ENCODE measurements around the gene KIR2DL4. TPM values are rescaled to one million over a fixed set of nuclear protein-coding genes. Genes with fewer than 3 reads are reported as not detected.
A peak's percentile ranks its signal among the peaks of the same experiment; 100 is the strongest.
"Not testable (repeated sequence)": the region's sequence is repeated elsewhere in the genome, so short reads cannot be mapped to it uniquely, and the experiment has no call there.

KIR2DL4 gene
- total RNA-seq, 4 donors from 2014 or later: not detected

DNA sequence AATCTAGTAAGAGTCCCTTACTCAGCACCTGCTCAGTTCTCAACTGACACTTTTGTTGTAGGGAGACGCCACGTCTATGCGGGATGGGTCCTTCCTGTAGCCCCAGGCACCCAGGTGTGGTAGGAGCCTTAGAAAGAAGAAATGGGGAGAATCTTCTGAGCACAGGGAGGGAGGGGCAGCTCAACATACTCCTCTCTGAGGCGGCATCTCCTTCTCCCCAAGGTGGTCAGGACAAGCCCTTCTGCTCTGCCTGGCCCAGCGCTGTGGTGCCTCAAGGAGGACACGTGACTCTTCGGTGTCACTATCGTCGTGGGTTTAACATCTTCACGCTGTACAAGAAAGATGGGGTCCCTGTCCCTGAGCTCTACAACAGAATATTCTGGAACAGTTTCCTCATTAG, 1.2 kb downstream of the KIR2DL4 start:
- WGBS, 2 donors: 84 to 85% methylated on average over 10 of the region's 10 CpGs
- intact Hi-C loops (cut with DNase I; ENCODE audit: low total_unique reads): no loop called here
- no peak overlapping the region for H3K4me3 ChIP-seq (ENCODE audit: low read depth, poor library complexity, severe bottlenecking)
- TF ChIP-seq, protein P1, sequence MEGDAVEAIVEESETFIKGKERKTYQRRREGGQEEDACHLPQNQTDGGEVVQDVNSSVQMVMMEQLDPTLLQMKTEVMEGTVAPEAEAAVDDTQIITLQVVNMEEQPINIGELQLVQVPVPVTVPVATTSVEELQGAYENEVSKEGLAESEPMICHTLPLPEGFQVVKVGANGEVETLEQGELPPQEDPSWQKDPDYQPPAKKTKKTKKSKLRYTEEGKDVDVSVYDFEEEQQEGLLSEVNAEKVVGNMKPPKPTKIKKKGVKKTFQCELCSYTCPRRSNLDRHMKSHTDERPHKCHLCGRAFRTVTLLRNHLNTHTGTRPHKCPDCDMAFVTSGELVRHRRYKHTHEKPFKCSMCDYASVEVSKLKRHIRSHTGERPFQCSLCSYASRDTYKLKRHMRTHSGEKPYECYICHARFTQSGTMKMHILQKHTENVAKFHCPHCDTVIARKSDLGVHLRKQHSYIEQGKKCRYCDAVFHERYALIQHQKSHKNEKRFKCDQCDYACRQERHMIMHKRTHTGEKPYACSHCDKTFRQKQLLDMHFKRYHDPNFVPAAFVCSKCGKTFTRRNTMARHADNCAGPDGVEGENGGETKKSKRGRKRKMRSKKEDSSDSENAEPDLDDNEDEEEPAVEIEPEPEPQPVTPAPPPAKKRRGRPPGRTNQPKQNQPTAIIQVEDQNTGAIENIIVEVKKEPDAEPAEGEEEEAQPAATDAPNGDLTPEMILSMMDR (IDR thresholded peaks at IDR 0.05): no peak
- TF ChIP-seq POLR2A (IDR thresholded peaks at IDR 0.05): no peak
- DNase-seq (ENCODE audit: low spot score in 2 of 2): peak in 1 of 2 donors; percentile 52

DNA sequence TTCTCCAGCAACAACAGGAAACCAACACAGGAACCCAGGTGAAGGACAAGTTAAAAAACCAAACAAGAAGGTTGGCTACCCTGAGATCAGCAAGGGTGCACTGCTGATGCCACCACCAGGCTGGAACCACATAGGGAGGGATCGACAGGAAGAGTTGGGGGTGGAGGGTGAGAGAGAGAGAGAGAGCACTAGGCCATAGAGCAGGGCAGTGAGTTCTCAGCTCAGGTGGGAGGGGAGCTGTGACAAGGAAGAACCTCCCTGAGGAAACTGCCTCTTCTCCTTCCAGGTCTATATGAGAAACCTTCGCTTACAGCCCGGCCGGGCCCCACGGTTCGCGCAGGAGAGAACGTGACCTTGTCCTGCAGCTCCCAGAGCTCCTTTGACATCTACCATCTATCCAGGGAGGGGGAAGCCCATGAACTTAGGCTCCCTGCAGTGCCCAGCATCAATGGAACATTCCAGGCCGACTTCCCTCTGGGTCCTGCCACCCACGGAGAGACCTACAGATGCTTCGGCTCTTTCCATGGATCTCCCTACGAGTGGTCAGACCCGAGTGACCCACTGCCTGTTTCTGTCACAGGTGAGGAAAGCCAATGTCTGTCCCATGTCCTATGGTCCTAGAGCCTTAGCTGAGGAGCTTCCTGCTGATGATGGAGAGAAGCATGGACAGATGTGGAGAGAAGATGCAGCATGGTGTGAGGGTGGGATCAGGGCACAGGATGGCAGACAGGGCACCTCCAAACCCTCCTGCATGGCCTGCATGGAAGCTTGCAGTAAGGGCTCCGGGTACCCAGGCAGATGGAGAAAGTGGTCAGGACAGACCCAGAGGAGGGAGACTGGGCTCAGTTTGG, 2.5 kb downstream of the KIR2DL4 start:
- 85 to 87% methylated on average over 14 of the region's 14 CpGs for WGBS, 2 donors
- TF ChIP-seq, protein P1 (IDR thresholded peaks at IDR 0.05): no peak
- no peak for TF ChIP-seq POLR2A (IDR thresholded peaks at IDR 0.05)
- peak in 1 of 2 donors; percentile 68 for DNase-seq (ENCODE audit: low spot score in 2 of 2)
- H3K4me3 ChIP-seq (ENCODE audit: low read depth, poor library complexity, severe bottlenecking): no peak overlapping the region
- intact Hi-C loops (cut with DNase I; ENCODE audit: low total_unique reads): no loop called here

DNA sequence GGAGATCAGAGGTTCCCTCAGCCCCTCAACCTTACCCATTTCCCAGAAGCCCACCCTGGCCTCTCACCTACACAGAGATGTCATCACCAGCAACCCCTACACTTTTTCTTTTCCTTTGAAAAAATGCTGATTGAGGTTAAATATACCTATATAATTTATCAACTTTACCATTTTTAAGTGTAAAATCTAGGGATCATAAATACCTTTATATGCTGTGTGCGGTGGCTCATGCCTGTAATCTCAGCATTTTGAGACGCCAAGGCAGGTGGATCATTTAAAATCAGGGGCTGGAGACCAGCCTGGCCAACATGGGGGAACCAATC, 3.1 kb downstream of the KIR2DL4 start:
- 53 to 66% methylated on average over 2 of the region's 2 CpGs for WGBS, 2 donors
- no peak overlapping the region for H3K4me3 ChIP-seq (ENCODE audit: low read depth, poor library complexity, severe bottlenecking)
- TF ChIP-seq, protein P1 (IDR thresholded peaks at IDR 0.05): no peak
- no peak for TF ChIP-seq POLR2A (IDR thresholded peaks at IDR 0.05)
- DNase-seq (ENCODE audit: low spot score in 2 of 2): no peak
- intact Hi-C loops (cut with DNase I; ENCODE audit: low total_unique reads): no loop called here

DNA sequence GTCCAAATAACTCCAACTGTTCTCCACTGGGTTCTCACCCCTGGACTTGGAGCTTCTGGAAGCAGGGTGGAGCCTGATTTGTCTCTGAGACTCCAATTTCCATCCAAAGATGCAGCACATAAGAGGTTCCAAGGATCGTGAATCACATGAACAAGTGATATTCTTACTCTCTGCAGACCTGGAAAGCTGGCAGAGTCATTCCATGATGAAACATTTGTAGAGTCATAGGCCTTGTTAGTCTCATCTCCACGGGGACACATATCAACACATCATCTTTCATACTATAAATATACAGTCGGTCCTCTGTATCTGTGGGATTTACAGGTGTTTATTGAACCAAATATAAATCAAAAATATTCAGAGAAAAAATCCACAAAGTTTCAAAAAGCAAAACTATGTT, 11.2 kb downstream of the KIR2DL4 start:
- H3K4me3 ChIP-seq (ENCODE audit: low read depth, poor library complexity, severe bottlenecking); intact Hi-C loops (cut with DNase I; ENCODE audit: low total_unique reads): not testable (repeated sequence)
- 68 to 71% methylated on average over 3 of the region's 3 CpGs for whole genome bisulfite sequencing, 2 donors
- peak in 1 of 2 donors; percentile 3 for DNase-seq (ENCODE audit: low spot score in 2 of 2)

DNA sequence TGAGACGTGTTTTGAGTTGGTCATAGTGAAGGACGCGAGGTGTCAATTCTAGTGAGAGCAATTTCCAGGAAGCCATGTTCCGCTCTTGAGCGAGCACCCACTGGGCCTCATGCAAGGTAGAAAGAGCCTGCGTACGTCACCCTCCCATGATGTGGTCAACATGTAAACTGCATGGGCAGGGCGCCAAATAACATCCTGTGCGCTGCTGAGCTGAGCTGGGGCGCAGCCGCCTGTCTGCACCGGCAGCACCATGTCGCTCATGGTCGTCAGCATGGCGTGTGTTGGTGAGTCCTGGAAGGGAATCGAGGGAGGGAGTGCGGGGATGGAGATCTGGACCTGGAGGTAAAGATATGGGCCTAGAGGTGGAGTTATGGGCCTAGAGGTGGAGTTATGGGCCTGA, 12.8 kb downstream of the KIR2DL4 start, which contains the start of gene KIR3DL1:
TSS of gene KIR3DL1 (plus strand) at position 218 of the 400 bp plus-strand sequence.
- H3K4me3 ChIP-seq (ENCODE audit: low read depth, poor library complexity, severe bottlenecking); intact Hi-C loops (cut with DNase I; ENCODE audit: low total_unique reads): not testable (repeated sequence)
- peak in 1 of 2 donors; percentile 39 for DNase-seq (ENCODE audit: low spot score in 2 of 2)
- 86 to 92% methylated on average over 16 to 17 of the region's 17 CpGs for WGBS, 2 donors

DNA sequence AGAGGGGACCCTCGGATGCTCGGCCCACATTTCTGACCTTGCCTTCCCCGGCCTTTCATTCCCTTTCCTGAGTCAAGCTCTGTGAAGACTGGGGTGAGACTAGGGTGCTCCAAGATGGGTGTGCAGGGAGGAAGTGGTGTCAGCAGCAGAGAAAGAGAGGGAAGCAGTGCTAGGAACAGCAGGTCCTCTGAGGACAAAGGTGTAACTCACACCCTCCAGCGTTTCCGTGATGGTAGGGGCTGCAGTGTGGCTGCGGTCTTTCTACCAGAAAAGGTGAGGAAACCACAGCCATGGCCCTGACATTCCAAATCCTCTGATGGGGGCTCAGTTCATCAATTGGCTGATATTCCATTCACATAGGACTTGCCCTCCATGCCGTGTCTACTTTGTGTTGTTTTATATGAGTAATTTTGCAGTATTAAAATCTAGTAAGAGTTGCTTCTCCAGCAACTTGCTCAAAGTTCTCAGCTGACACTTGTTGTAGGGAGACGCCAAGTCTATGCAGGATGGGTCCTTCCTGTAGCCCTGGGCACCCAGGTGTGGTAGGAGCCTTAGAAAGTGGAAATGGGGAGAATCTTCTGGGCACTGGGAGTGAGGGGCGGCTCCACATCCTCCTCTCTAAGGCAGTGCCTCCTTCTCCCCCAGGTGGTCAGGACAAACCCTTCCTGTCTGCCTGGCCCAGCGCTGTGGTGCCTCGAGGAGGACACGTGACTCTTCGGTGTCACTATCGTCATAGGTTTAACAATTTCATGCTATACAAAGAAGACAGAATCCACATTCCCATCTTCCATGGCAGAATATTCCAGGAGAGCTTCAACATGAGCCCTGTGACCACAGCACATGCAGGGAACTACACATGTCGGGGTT, 14.5 kb downstream of the KIR2DL4 start:
- TF ChIP-seq, protein P1 (IDR thresholded peaks at IDR 0.05): no peak
- TF ChIP-seq POLR2A (IDR thresholded peaks at IDR 0.05): no peak
- 86% methylated on average over 15 of the region's 15 CpGs for WGBS, 2 donors

DNA sequence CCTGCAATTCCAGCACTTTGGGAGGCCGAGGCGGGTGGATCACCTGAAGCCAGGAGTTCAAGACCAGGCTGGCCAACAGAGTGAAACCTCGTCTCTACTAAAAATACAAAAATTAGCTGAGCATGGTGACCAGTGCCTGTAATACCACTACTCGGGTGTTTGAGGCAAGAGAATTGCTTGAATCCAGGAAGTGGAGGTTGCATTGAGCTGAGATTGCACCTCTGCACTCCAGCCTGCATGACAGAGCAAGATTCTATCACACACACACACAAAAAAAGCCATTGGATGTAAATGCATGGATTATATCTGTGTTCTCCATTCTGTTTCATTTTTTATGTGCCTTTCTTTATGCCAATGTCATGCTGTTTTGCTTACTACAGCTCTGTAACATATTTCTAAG, 21.0 kb downstream of the KIR2DL4 start:
- DNase-seq (ENCODE audit: low spot score in 2 of 2); H3K4me3 ChIP-seq (ENCODE audit: low read depth, poor library complexity, severe bottlenecking); intact Hi-C loops (cut with DNase I; ENCODE audit: low total_unique reads): not testable (repeated sequence)
- WGBS, 2 donors: 70 to 79% methylated on average over 4 of the region's 4 CpGs

More for the DNA sequence above, 14.5 kb downstream of the KIR2DL4 start:
- H3K4me3 ChIP-seq (ENCODE audit: low read depth, poor library complexity, severe bottlenecking): no peak overlapping the region
- intact Hi-C loops (cut with DNase I; ENCODE audit: low total_unique reads): no loop called here
- DNase-seq (ENCODE audit: low spot score in 2 of 2): peak in 1 of 2 donors; percentile 64

DNA sequence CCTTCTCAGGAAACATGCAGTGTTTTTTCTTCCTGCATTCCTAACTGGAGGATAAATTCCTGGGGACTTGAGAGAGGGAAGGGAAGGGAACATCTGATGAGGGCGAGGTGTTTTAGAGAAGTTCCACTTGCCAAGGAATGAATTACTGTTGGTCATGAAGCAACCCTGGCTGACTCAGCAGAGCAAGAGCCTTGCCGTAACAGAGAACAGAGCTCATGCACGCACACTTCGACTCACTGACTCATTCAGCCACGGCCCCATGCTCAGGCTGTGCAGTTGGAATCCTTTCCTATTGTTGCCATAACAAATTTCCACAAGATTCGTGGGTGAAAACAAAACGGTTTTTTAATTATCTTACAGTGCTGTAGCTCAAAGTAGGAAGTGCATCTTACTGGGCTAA, 21.9 kb downstream of the KIR2DL4 start:
- WGBS, 2 donors: 59 to 64% methylated on average over 7 of the region's 7 CpGs
- intact Hi-C loops (cut with DNase I; ENCODE audit: low total_unique reads); DNase-seq (ENCODE audit: low spot score in 2 of 2); H3K4me3 ChIP-seq (ENCODE audit: low read depth, poor library complexity, severe bottlenecking): not testable (repeated sequence)

DNA sequence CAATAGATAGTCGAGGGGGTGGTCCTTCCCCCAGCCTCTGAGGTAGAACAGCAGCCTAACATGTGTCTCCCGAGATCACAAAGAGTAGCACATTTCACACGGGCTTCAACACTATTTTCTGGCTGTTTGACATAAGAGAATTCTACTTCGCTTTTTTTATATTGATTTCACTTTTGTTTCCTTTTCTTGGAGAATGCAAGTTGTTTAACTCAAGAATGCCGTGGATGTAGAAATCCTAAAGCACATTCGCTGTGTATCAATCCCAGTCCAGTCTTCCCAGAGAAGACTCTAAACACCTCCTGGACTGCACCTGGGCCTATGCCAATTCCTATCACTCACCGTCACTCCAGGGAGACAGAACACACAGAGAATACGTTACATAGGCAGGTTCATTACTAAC, 24.7 kb downstream of the KIR2DL4 start:
- DNase-seq (ENCODE audit: low spot score in 2 of 2); intact Hi-C loops (cut with DNase I; ENCODE audit: low total_unique reads); H3K4me3 ChIP-seq (ENCODE audit: low read depth, poor library complexity, severe bottlenecking): not testable (repeated sequence)
- WGBS, 2 donors: 70 to 74% methylated on average over 8 of the region's 8 CpGs

DNA sequence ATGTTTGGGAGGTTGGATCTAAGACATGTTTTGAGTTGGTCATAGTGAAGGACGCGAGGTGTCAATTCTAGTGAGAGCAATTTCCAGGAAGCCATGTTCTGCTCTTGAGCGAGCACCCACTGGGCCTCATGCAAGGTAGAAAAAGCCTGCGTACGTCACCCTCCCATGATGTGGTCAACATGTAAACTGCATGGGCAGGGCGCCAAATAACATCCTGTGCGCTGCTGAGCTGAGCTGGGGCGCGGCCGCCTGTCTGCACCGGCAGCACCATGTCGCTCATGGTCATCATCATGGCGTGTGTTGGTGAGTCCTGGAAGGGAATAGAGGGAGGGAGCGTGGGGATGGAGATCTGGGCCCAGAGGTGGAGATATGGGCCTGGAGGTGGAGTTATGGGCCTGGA, 29.1 kb downstream of the KIR2DL4 start, which contains the start of gene KIR2DS4:
TSS of gene KIR2DS4 (plus strand) at position 181 of the 400 bp plus-strand sequence.
- WGBS, 2 donors: 89 to 91% methylated on average over 14 of the region's 14 CpGs
- H3K4me3 ChIP-seq (ENCODE audit: low read depth, poor library complexity, severe bottlenecking); DNase-seq (ENCODE audit: low spot score in 2 of 2): not testable (repeated sequence)

More for the DNA sequence above, 29.1 kb downstream of the KIR2DL4 start, which contains the start of gene KIR2DS4:
- intact Hi-C loops (cut with DNase I; ENCODE audit: low total_unique reads): not testable (repeated sequence)
